Vagina (tissue), 2 donors: ENCODE data around the gene RPS19.

Source experiments
- CTCF ChIP-seq, 3 experiments: fragments of 450-650 bp in 2 of 3; fragments of 200-600 bp in 1 of 3; sonication (generic) in 1 of 3; IDR thresholded peaks; one replicate each; pipeline ENCODE4 v1.5.1; 2017 to 2019; ENCODE audit warnings: antibody characterized with exemption in 3 of 3, mild to moderate bottlenecking in 2 of 3, moderate library complexity in 2 of 3
- POLR2A ChIP-seq, 2 donors: fragments of 450-650 bp; IDR thresholded peaks; one replicate each; pipeline ENCODE4 v1.6.1; 2017; ENCODE audit warnings: antibody characterized with exemption in 2 of 2, mild to moderate bottlenecking in 2 of 2, moderate library complexity in 2 of 2
- POLR2AphosphoS5 ChIP-seq, 2 donors: sonication (generic); formaldehyde crosslinking; IDR thresholded peaks; one replicate each; pipeline ENCODE4 v1.9.0; 2017; ENCODE audit warnings: antibody characterized with exemption in 2 of 2, mild to moderate bottlenecking in 2 of 2, low read depth in 1 of 2; ENCODE audit not compliant: insufficient read depth in 1 of 2

DNA sequence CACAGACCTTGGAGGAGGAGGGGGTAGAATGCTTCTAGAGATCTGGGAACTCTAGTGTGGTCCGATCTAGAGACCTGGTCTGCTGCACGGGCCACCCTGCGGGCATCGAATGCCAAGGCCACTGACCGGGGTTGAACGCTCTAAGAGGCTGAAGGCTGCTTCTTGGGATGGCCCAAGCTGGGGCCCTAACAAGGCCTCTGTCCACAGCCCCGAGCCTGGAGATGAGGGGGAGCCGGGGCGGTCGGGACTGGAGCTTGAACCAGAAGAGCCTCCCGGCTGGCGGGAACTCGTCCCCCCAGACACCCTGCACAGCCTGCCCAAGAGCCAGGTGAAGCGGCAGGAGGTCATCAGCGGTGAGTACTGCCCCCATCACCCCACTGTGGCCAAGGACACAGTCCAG is 38.2 kb downstream of the RPS19 start:
- no peak for TF ChIP-seq CTCF (IDR thresholded peaks at IDR 0.05)
- no peak for TF ChIP-seq POLR2A (IDR thresholded peaks at IDR 0.05)
- TF ChIP-seq POLR2AphosphoS5 (IDR thresholded peaks at IDR 0.05; ENCODE audit: insufficient read depth in 1 of 2, low read depth in 1 of 2): no peak
